A673 (cell line): ENCODE measurements around the gene TJP2. TPM values are rescaled to one million over a fixed set of nuclear protein-coding genes. Genes with fewer than 3 reads are reported as not detected.

ENCODE experiments used
- BruUV-seq: library from RNA; stranded (reverse); fragments of 400-500 nt; replicated peaks from 2 replicates; lab custom pipeline; 2021; lab: Mats Ljungman, UMichigan
- CTCF ChIA-PET: fragments of 300-600 bp; sonication (Branson Sonifier 250); formaldehyde crosslinking; loops from one replicate; lab custom pipeline; 2022; ENCODE audit warnings: antibody characterized with exemption; lab: Charles Lee
- POLR2A ChIA-PET: fragments of 300-600 bp; sonication (Branson Sonifier 250); formaldehyde crosslinking; loops from one replicate; lab custom pipeline; 2022; ENCODE audit warnings: antibody characterized with exemption; ENCODE audit not compliant: low non-redundant PET; lab: Charles Lee
- DNase-seq: peaks from one replicate; pipeline ENCODE4 v3.0.0-alpha.2; 2015; ENCODE audit warnings: low spot score
- H3K27ac ChIP-seq: fragments of 200-600 bp; sonication (generic); 2 replicates; pipeline ENCODE4 v1.5.1; 2016; ENCODE audit warnings: mixed run types, low read depth, mild to moderate bottlenecking, mixed read lengths, antibody characterized with exemption, low read length; ENCODE audit not compliant: poor library complexity, severe bottlenecking
- H3K27me3 ChIP-seq: fragments of 200-600 bp; sonication (generic); replicated peaks from 2 replicates; pipeline ENCODE4 v1.6.1; 2017; ENCODE audit warnings: mixed run types, low read depth, mild to moderate bottlenecking, mixed read lengths, antibody characterized with exemption, low read length; ENCODE audit not compliant: insufficient read depth, poor library complexity
- H3K36me3 ChIP-seq: fragments of 200-600 bp; sonication (generic); 2 replicates; pipeline ENCODE4 v1.6.1; 2016; ENCODE audit warnings: mixed run types, mild to moderate bottlenecking, mixed read lengths, antibody characterized with exemption, low read length; ENCODE audit not compliant: insufficient read depth, poor library complexity, severe bottlenecking
- H3K4me1 ChIP-seq: fragments of 200-600 bp; sonication (generic); 2 replicates; pipeline ENCODE4 v1.6.1; 2017; ENCODE audit warnings: mixed run types, mild to moderate bottlenecking, mixed read lengths, antibody characterized with exemption, low read length; ENCODE audit not compliant: insufficient read depth, poor library complexity, severe bottlenecking
- H3K4me3 ChIP-seq: fragments of 200-600 bp; sonication (generic); 2 replicates; pipeline ENCODE4 v1.5.1; 2016; ENCODE audit warnings: low read depth, mixed run types, mild to moderate bottlenecking, mixed read lengths, low read length; ENCODE audit not compliant: poor library complexity, severe bottlenecking
- H3K9me3 ChIP-seq: fragments of 200-600 bp; sonication (generic); 2 replicates; pipeline ENCODE4 v1.6.1; 2016; ENCODE audit warnings: mixed run types, low read depth, mild to moderate bottlenecking, mixed read lengths, antibody characterized with exemption, low read length; ENCODE audit not compliant: poor library complexity, severe bottlenecking
- CTCF ChIP-seq: fragments of 300-800, 200-600 bp; sonication (generic); conservative IDR thresholded peaks from 2 replicates; pipeline ENCODE4 v1.5.1; 2017; ENCODE audit warnings: low read depth, mild to moderate bottlenecking, antibody characterized with exemption, low read length, moderate library complexity, mixed read lengths
- EZH2 ChIP-seq: fragments of 200-600 bp; sonication (generic); IDR thresholded peaks from 2 replicates; pipeline ENCODE4 v1.6.1; 2017; ENCODE audit warnings: borderline replicate concordance, low read depth, mild to moderate bottlenecking, mixed read lengths, antibody characterized with exemption, low read length; ENCODE audit not compliant: poor library complexity, severe bottlenecking
- intact Hi-C: fragments of 100-400 bp; cut with micrococcal nuclease; formaldehyde crosslinking; loops from one replicate; pipeline ENCODE4 v1.10.0; 2022; ENCODE audit not compliant: unreplicated experiment
- total RNA-seq: library from RNA; stranded (reverse); gene quantifications from 2 replicates; pipeline ENCODE4 v1.2.3, GENCODE V29; 2021

Gene TJP2
- total RNA-seq, 1 experiment from 2014 or later = 7.2 TPM

GRCh38 chr9:69132361-69132760, 41.7 kb upstream of the TJP2 start:
- no TSS peak for BruUV-seq
- Histone ChIP-seq H3K9me3 (no peaks in the 10 kb centered on the region), H3K4me1 (no peaks in the 10 kb centered on the region), H3K36me3 (no peaks in the 10 kb centered on the region), H3K27ac (no peak overlapping the region), H3K27me3 (no peaks in the 10 kb centered on the region), H3K4me3 (no peak overlapping the region)
- ChIA-PET CTCF (no interaction called here), POLR2A (no interaction called here)
- no peak for DNase-seq
- intact Hi-C loops = no loop called here
- TF ChIP-seq EZH2 (no peak), CTCF (no peak)

GRCh38 chr9:69134412-69134811, 39.7 kb upstream of the TJP2 start:
- BruUV-seq = no TSS peak
- no peak for DNase-seq
- ChIA-PET POLR2A (no interaction called here), CTCF (no interaction called here)
- TF ChIP-seq CTCF (no peak), EZH2 (no peak)
- Histone ChIP-seq H3K4me3 (no peak overlapping the region), H3K27ac (no peak overlapping the region), H3K4me1 (no peaks in the 10 kb centered on the region), H3K36me3 (no peaks in the 10 kb centered on the region), H3K27me3 (no peaks in the 10 kb centered on the region), H3K9me3 (no peaks in the 10 kb centered on the region)
- intact Hi-C loops = no loop called here

- no peak for DNase-seq
- H3K4me3 ChIP-seq = no peak overlapping the region
- no peaks in the 10 kb centered on the region for H3K27me3 ChIP-seq
- H3K27ac ChIP-seq = no peak overlapping the region
- no TSS peak for BruUV-seq
- intact Hi-C loops = no loop called here
- H3K36me3 ChIP-seq = no peaks in the 10 kb centered on the region
- no peaks in the 10 kb centered on the region for H3K4me1 ChIP-seq
- ChIA-PET POLR2A (no interaction called here), CTCF (interaction anchor here (0.8 kb wide), 1 partner anchor 15 kb away, joined by 3 read pairs; no protein-coding TSS in a partner anchor)
- no peaks in the 10 kb centered on the region for H3K9me3 ChIP-seq
- no peak for TF ChIP-seq EZH2
- TF ChIP-seq CTCF = no peak
Observed at GRCh38 chr9:69136185-69136584, 37.9 kb upstream of the TJP2 start.
